Measurements from ENCODE around the gene ZC3H7B. TPM values are rescaled to one million over a fixed set of nuclear protein-coding genes. Genes with fewer than 3 reads are reported as not detected.

Gene ZC3H7B
- total RNA-seq, 2 experiments from 2014 or later: 46.1 to 47.9 TPM

DNA sequence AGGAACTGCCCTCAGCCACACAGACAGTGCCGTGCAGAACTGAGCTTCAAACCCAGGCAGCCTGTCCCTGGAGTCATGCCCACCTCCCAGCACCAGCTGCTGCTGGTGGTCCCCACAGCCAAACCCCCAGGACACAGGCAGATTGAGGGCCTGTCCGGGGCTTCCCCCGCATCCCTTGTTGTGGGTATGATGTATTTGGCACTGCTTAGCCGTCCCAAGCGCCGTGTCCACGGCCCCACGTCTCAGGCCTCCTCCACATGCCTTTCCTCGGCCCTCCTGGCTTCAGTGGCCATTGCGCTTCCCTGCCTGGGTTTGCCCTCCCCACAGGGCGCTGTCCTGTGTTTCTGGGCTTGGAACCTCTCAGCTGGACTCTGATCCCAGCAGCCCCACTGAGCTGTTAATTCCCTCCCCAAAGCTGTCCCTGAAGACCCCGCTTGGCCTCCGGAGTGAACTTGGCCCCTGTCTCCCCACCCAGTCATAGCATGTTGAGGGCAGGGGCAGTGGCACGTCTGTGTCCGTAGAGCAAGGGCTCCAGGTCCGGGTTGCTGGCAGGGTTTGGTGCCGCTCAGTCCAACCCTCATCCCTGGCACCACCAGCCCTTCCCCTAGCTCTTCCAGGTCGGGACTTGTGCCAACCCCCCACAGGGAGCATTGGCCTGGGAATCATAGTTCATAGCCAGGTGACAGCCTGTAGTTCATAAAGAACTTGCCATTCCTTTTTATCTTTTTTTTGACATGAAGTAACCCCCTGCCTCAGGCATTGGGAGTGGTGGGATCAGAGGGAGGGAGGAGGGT lies 45.9 kb downstream of the ZC3H7B start:
- H3K4me1 Mint-ChIP-seq (ENCODE audit: low read depth): no peaks in the 10 kb centered on the region
- H3K4me3 Mint-ChIP-seq: no peak overlapping the region
- no peak overlapping the region for H3K27ac Mint-ChIP-seq
- no peak for DNase-seq
- intact Hi-C loops (cut with micrococcal nuclease): no loop called here
- ATAC-seq: no peak
- CTCF ChIA-PET: no interaction called here
- POLR2A ChIA-PET: interaction anchor here (0.9 to 1.7 kb wide), 2 partner anchors 13 to 19 kb away, joined by 3 to 4 read pairs; no protein-coding TSS in a partner anchor
- H3K36me3 Mint-ChIP-seq (ENCODE audit: low read depth): peaks cover 19% of the 10 kb centered on the region
- TF ChIP-seq, protein P1, sequence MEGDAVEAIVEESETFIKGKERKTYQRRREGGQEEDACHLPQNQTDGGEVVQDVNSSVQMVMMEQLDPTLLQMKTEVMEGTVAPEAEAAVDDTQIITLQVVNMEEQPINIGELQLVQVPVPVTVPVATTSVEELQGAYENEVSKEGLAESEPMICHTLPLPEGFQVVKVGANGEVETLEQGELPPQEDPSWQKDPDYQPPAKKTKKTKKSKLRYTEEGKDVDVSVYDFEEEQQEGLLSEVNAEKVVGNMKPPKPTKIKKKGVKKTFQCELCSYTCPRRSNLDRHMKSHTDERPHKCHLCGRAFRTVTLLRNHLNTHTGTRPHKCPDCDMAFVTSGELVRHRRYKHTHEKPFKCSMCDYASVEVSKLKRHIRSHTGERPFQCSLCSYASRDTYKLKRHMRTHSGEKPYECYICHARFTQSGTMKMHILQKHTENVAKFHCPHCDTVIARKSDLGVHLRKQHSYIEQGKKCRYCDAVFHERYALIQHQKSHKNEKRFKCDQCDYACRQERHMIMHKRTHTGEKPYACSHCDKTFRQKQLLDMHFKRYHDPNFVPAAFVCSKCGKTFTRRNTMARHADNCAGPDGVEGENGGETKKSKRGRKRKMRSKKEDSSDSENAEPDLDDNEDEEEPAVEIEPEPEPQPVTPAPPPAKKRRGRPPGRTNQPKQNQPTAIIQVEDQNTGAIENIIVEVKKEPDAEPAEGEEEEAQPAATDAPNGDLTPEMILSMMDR (IDR thresholded peaks at IDR 0.05): no peak
- no peaks in the 10 kb centered on the region for H3K9me3 Mint-ChIP-seq
- H3K27me3 Mint-ChIP-seq: no peaks in the 10 kb centered on the region

DNA sequence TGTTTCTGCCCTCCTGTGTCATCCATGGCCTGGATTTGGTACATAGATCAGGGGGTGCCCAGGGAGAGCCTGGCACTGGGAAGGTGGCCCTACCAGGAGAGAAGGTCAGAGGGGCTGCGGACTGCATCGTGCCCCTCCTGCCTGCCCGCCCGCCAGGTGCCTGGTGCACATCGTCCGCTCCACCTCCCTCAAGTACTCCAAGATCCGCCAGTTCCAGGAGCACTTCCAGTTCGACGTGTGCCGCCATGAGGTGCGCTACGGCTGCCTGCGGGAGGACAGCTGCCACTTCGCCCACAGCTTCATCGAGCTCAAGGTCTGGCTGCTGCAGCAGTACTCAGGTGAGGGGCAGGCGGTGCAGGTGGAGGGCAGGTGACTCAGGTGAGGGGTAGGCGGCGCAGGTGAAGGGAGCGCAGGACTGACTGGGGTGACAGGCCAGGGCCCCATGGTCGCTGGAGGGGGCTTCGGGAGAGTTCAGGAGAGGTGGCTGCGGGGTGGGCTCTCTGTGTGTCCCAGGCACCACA lies 47.7 kb downstream of the ZC3H7B start:
- H3K36me3 Mint-ChIP-seq (ENCODE audit: low read depth): peaks cover 20% of the 10 kb centered on the region
- POLR2A ChIA-PET: interaction anchor here (0.5 to 1.3 kb wide), 3 partner anchors 12 to 338 kb away, joined by 3 to 4 read pairs (median 3); no protein-coding TSS in a partner anchor

DNA sequence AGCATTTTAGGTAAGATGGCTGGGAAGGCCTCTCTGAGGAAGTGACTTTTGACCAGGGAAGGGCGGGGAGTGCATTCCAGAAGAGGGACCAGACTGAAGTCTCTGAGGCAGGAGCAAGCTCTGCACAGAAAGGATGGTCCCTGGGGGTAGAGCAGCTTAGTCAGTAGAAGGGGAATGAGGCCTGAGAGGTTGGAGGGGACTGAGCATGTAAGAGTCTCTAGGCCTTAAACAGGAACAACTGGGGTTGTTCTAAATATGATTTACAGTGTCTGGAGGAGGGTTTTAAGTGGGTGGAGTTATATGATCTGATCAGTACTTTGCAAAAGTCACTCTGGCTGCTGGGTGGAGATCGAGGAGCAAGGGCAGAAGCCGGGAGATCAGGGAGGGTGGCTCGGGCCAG lies 48.8 kb downstream of the ZC3H7B start:
- Mint-ChIP-seq H3K9me3 (no peaks in the 10 kb centered on the region), H3K27me3 (no peaks in the 10 kb centered on the region), H3K4me3 (no peak overlapping the region), H3K4me1 (ENCODE audit: low read depth) (no peaks in the 10 kb centered on the region), H3K36me3 (ENCODE audit: low read depth) (peaks cover 26% of the 10 kb centered on the region), H3K27ac (no peak overlapping the region)
- no peak for DNase-seq
- ATAC-seq: no peak
- ChIA-PET CTCF (no interaction called here), POLR2A (no interaction called here)
- TF ChIP-seq, protein P1 (IDR thresholded peaks at IDR 0.05): no peak
- intact Hi-C loops (cut with micrococcal nuclease): no loop called here

More for the DNA sequence above, 47.7 kb downstream of the ZC3H7B start:
- ATAC-seq: no peak
- CTCF ChIA-PET: no interaction called here
- TF ChIP-seq, protein P1 (IDR thresholded peaks at IDR 0.05): no peak
- Mint-ChIP-seq H3K27me3 (no peaks in the 10 kb centered on the region), H3K4me3 (no peak overlapping the region), H3K27ac (no peak overlapping the region), H3K9me3 (no peaks in the 10 kb centered on the region), H3K4me1 (ENCODE audit: low read depth) (no peaks in the 10 kb centered on the region)
- intact Hi-C loops (cut with micrococcal nuclease): no loop called here
- no peak for DNase-seq

DNA sequence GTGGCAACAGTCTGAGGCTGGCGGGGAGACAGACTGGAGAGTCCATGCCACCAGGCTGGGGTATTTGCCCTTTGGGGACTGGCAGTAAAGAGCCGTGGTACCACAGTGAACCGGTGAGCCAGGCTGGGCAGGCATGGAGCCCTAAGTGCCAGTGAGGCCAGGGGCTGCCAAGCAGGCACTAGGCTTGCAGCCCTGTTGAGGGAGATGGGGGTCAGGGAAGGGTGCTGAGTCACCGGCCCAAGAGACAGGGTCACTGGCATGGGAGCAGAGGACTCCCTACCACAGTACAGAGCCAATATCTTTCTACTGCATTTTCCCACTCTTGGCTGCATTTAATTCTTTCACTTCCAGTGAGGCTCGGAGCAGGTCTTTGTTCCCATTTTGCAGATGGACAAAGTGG lies 49.7 kb downstream of the ZC3H7B start:
- CTCF ChIA-PET: no interaction called here
- DNase-seq (no peak), ATAC-seq (no peak)
- Mint-ChIP-seq H3K4me1 (ENCODE audit: low read depth) (no peaks in the 10 kb centered on the region), H3K9me3 (no peaks in the 10 kb centered on the region), H3K4me3 (no peak overlapping the region), H3K27me3 (no peaks in the 10 kb centered on the region), H3K36me3 (ENCODE audit: low read depth) (peaks cover 29% of the 10 kb centered on the region), H3K27ac (no peak overlapping the region)
- POLR2A ChIA-PET: no interaction called here
- intact Hi-C loops (cut with micrococcal nuclease): no loop called here
- TF ChIP-seq, protein P1 (IDR thresholded peaks at IDR 0.05): no peak

DNA sequence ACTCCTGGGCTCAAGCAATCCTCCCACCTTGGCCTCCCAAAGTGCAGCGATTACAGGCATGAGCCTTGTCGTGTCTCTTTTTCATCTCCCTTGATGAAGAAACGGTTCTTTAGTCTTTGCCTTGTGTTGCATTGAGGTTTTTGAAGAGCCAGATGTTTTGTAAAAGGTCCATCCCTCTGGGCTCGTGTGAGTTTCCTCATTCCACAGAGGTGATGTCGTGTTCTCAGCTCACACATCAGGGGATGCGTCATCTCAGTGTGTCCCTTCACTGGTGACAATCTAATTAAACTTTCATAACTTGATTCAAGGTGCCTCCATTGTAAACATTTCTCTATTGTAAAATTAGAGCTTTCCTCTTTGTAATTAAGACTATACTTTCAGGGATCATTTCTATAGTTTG lies 50.7 kb downstream of the ZC3H7B start:
- no peak overlapping the region for H3K4me3 Mint-ChIP-seq
- no peaks in the 10 kb centered on the region for H3K9me3 Mint-ChIP-seq
- peaks cover 30% of the 10 kb centered on the region for H3K36me3 Mint-ChIP-seq (ENCODE audit: low read depth)
- no peaks in the 10 kb centered on the region for H3K4me1 Mint-ChIP-seq (ENCODE audit: low read depth)
- ATAC-seq (no peak), DNase-seq (no peak)
- TF ChIP-seq, protein P1 (IDR thresholded peaks at IDR 0.05): no peak
- ChIA-PET POLR2A (interaction anchor here (0.8 kb wide), 1 partner anchor 9 kb away, joined by 3 read pairs; no protein-coding TSS in a partner anchor), CTCF (no interaction called here)
- H3K27ac Mint-ChIP-seq: no peak overlapping the region
- intact Hi-C loops (cut with micrococcal nuclease): no loop called here
- no peaks in the 10 kb centered on the region for H3K27me3 Mint-ChIP-seq
